Brain microvascular endothelial cell (primary cell): ENCODE data around the gene VPS37C.

Source experiments
- DNase-seq: peaks from one replicate; pipeline ENCODE4 v3.0.0-alpha.2; 2020
- H3K27ac ChIP-seq: fragments of 250-450 bp; sonication (Bioruptor Pico); 2 replicates; pipeline ENCODE4 v1.5.1; 2020; ENCODE audit warnings: mild to moderate bottlenecking, moderate library complexity
- H3K27me3 ChIP-seq: fragments of 250-450 bp; sonication (Bioruptor Pico); replicated peaks from 2 replicates; pipeline ENCODE4 v1.5.1; 2020; ENCODE audit warnings: mild to moderate bottlenecking
- H3K36me3 ChIP-seq: fragments of 250-450 bp; sonication (Bioruptor Pico); replicated peaks from 2 replicates; pipeline ENCODE4 v1.5.1; 2020; ENCODE audit warnings: mild to moderate bottlenecking
- H3K4me3 ChIP-seq: 2 replicates; pipeline ENCODE4 v1.5.1; 2011; ENCODE audit warnings: low read depth, mild to moderate bottlenecking, control low read depth, low read length, moderate library complexity
- in situ Hi-C: cut with HindIII; loops from 2 replicates; pipeline ENCODE4 v1.10.0; 2017; ENCODE audit warnings: low sequenced_read_pairs, low pct_ligation_motif_present
- TF ChIP-seq, protein P1 (sequence below): IDR thresholded peaks from 2 replicates; pipeline ENCODE4 v1.5.1; 2011; ENCODE audit warnings: low read depth, mild to moderate bottlenecking, moderate library complexity, low read length, control low read depth, inconsistent platforms; ENCODE audit errors: missing control alignments

VPS37C gene

DNA sequence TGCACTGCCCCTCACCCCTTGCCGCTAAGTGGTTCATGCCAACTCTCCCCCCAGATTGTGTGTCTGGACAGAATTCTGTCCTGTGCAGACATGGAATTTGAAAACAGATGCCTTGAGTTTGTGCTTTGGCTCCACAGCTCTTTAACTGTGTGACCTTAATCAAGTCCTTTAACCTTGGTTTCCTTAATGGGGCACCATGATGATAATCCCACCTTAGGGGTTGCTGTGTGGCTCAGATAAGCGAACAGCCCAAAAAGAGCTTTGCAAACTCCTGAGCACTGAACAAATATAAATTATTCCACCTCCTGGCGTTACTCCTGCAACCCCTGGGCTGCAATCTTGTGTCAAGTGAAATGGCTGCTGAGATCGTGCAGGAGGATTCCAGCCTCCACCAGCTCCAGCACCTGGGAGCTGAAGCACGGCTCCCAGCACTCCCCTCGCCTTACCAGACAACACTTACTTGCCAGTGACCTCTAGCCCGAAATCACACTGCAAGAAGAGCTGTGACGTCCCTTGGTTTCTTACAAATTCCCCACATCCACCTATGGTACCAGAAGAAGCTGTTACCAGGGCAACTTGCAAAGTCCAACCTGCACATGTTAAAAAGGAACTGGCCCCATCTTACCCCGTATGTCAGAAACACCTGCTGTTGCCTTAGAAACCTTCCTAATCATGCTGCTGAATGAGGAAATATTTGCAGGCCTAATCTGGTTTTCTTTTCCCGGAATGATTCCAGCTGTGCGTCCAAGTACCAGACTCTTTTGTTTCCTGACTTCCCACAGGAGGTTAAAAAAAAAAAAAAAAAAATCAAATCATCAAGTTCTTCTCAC lies 13.2 kb downstream of the VPS37C start:
- in situ Hi-C loops = no loop called here
- Histone ChIP-seq H3K27ac (no peak overlapping the region), H3K36me3 (no peaks in the 10 kb centered on the region), H3K27me3 (no peaks in the 10 kb centered on the region), H3K4me3 (no peak overlapping the region)
- DNase-seq = no peak
- TF ChIP-seq, protein P1, sequence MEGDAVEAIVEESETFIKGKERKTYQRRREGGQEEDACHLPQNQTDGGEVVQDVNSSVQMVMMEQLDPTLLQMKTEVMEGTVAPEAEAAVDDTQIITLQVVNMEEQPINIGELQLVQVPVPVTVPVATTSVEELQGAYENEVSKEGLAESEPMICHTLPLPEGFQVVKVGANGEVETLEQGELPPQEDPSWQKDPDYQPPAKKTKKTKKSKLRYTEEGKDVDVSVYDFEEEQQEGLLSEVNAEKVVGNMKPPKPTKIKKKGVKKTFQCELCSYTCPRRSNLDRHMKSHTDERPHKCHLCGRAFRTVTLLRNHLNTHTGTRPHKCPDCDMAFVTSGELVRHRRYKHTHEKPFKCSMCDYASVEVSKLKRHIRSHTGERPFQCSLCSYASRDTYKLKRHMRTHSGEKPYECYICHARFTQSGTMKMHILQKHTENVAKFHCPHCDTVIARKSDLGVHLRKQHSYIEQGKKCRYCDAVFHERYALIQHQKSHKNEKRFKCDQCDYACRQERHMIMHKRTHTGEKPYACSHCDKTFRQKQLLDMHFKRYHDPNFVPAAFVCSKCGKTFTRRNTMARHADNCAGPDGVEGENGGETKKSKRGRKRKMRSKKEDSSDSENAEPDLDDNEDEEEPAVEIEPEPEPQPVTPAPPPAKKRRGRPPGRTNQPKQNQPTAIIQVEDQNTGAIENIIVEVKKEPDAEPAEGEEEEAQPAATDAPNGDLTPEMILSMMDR = no peak

- no peaks in the 10 kb centered on the region for H3K27me3 ChIP-seq
- no peak overlapping the region for H3K27ac ChIP-seq
- DNase-seq = no peak
- in situ Hi-C loops = no loop called here
- H3K36me3 ChIP-seq = no peaks in the 10 kb centered on the region
- TF ChIP-seq, protein P1 = no peak
- H3K4me3 ChIP-seq = no peak overlapping the region
Measured at GRCh38 chr11:61147271-61147670, 14.0 kb downstream of the VPS37C start.

DNA sequence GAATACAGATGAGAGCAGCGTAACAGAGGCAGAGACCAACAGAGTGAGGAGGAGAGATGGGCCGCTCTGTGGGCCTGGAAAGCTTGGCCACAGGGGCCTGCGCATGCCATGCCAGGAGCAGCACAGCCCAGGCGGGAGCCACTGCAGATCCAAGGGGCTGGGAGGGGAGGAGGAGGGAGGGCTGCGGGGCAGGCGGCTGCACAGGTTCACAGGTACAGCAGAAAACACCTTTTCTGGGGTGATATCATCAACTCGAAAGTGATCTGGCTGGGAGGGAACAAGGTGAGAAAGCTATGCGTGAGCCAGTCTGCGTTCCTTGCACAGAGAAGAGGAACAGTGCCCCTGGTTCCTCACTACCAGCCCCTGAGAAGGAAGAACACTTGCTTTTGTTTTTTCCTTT lies 14.8 kb downstream of the VPS37C start:
- no peaks in the 10 kb centered on the region for H3K36me3 ChIP-seq
- DNase-seq = no peak
- in situ Hi-C loops = no loop called here
- no peaks in the 10 kb centered on the region for H3K27me3 ChIP-seq
- H3K4me3 ChIP-seq = no peak overlapping the region
- TF ChIP-seq, protein P1 = no peak
- H3K27ac ChIP-seq = no peak overlapping the region

DNA sequence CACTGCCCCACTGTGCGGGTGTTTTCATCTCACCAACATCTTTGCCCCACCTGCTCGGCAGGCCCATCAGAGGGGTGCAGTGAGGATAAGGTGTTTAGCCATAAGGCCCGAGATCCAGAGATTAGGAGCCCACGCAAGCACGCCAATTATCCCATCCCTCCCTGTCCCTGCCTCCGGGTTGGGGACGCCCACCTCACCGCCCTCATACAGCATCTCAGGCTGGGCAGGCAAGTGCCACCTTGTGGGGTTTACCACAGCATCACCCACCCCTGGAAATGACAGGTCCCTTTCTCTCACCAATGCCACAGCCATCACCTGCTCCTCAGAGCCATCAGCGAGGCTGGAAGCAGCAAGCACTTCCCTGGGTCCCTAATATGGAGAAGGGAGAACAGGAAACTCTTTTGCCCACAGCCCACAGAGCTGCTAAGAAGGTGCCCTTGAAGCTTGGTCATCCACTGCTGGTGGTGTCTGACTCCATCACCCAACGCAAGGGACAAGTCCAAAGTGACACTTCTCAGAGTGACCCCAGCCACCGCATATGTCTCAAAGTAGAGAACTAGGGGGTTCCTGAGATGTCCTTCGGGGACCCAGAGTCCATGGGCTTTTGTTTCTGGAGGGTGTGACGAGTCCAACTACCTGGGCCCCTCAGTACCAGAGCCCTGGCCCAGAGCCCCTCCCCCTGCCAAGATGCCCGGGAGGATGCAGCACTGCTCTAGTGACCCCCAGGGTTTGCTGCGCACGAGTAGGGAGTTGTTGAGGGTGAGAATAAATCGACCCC lies 15.8 kb downstream of the VPS37C start:
- Histone ChIP-seq H3K27me3 (no peaks in the 10 kb centered on the region), H3K36me3 (no peaks in the 10 kb centered on the region), H3K27ac (no peak overlapping the region), H3K4me3 (no peak overlapping the region)
- DNase-seq = no peak
- in situ Hi-C loops = no loop called here
- TF ChIP-seq, protein P1 = no peak

GRCh38 chr11:61144511-61145179 lies 16.6 kb downstream of the VPS37C start:
- Histone ChIP-seq H3K4me3 (no peak overlapping the region), H3K27me3 (no peaks in the 10 kb centered on the region), H3K27ac (no peak overlapping the region), H3K36me3 (no peaks in the 10 kb centered on the region)
- DNase-seq = no peak
- TF ChIP-seq, protein P1 = no peak
- in situ Hi-C loops = no loop called here
